ENCODE measurements around the gene ACOXL.

The ACOXL gene

DNA sequence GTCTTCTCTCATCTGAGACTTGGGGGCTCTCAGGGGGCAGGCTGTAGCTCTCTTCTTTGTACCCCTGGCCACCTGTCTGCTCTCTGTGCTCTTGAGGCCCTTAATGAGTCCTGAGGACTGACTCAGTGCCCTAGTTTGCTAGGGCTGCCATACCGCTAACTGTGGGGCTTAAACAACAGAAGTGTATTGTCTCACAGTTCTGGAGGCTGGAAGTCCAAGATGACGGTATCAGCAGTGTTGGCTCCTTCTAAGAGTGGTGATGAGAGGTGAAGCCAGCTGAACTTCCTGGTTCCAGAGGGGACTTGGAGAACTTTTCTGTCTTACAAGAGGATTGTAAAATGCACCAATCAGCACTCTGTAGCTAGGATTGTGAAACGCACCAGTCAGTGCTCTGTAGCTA, 67.0 kb downstream of the ACOXL start:
- DNase-seq = no peak

- no peak for DNase-seq
Observed at GRCh38 chr2:110800611-110801402, 68.4 kb downstream of the ACOXL start.

- DNase-seq = no peak
Observed at GRCh38 chr2:110802208-110802932, 70.0 kb downstream of the ACOXL start.

DNA sequence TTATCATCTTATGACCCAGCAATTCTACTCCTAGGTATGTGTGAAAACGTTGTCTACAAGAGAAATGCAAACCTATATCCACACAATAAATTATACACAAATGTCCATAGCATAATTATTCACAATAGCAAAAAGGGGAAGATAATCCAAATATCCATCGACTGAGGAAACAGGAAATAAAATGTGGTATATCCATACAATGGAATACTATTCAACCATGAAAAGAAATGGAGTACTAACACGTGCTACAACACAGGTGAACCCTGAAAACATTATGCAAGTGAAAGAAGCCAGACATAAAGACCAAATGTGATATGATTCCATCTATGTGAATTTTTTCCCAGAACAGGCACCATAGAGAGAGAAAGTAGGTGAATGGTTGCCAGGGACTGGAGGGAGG, 72.1 kb downstream of the ACOXL start:
- no peak for DNase-seq

DNA sequence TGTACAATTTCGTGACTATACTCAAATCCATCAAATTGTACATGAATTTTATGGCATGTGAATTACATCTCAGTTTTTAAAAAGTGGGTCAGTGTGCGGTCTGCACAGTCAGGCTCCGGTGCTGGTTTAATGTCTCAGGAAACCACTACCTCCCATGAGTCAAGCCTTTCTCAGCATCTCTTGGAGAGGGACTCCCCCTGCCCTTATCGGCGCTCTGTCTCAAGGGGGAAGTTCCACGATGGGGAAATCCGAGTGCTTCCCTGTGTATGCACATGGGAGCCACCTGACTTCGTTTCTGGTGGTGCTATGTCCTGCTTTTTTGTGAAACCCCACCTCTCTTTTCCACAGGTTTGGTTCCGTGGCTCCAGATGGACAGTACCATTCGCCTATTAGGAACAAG, 72.5 kb downstream of the ACOXL start:
- DNase-seq = no peak

- DNase-seq = no peak
Observed at GRCh38 chr2:110805894-110806452, 73.6 kb downstream of the ACOXL start.

DNA sequence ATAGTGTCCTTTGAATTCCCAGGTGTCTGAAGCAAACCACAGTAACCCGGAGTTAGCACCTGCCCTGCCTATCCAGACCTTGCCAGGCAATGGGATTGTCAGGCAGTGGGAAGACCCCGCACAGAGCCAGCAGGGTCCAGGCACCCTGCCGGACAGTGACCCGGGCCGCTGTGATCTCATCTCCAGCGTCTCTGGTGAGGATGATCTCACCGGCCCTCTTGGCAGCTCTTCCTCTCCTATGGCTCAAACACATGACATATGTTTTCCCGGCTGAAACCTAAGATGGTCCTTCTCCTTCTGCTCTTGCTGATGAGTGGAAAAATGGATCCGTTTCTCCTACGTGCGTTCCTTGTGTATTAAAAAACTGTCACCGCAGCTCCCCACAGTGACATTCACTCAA, 75.1 kb downstream of the ACOXL start:
- DNase-seq = no peak

GRCh38 chr2:110810404-110810803, 78.0 kb downstream of the ACOXL start:
- DNase-seq = no peak

DNA sequence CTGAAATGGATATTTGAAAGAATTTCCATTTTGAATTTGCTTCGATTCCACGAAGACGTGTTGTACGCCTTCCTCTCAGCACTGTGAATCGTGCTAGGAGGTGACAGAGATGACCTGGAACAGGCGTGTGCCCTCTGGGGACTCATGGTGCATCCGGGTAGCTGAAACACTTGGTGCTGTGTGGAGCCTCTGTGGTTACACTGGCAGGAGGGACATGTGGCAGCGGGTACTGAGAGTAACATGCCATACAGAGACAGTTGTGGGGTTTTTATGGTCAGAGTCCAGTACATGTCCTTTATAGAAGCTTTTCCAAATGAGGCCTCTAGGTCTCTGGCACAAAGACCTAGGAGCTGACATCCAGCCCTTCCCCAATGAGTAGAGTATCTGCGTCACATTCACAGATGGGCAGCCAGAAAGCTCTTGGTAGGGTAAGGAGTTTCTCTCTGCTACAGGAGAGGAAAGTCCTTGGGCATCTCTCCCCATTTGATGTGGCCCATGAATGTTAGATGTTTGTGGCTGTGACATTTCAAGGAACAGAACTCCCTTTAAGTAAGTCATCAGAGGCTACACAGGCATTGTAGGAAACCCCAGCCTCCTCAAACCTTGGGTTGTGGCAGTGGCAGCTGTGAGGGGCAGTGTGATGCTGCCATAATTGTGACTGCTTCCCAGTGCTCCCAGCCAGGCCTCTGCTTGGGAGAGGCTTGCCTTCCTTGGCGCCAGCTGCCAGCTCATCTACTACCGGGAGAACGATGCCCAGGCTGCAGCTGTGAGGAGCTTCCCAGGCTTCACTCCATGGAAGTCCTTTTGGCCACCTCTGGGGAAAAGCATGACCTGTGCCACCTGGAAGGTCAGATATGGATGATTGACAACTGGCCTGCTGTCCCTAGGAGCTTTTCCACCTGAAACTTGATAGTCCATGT, 80.6 kb downstream of the ACOXL start:
- no peak for DNase-seq

DNA sequence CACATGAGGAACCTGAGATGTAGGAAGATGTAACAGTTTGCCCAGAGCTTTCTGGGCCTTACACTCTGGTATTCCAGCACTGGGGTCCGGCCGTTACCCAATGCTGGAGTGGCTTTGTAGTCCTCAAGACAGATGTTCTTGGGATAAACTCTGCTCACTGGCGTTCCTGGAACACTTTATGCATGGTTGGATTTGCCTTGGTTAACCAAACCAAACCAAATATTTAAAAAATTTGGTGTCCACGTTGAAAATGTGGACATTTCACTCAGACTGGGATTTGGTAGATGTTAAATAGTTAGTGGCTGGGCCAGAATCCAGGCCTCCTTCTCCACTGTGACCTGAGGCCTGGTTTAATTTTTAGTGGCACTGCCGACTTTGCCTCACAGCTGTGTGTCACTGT, 81.5 kb downstream of the ACOXL start:
- no peak for DNase-seq

GRCh38 chr2:110815938-110816337, 83.6 kb downstream of the ACOXL start:
- no peak for DNase-seq

- DNase-seq = no peak
Observed at GRCh38 chr2:110816404-110817365, 84.3 kb downstream of the ACOXL start.

DNA sequence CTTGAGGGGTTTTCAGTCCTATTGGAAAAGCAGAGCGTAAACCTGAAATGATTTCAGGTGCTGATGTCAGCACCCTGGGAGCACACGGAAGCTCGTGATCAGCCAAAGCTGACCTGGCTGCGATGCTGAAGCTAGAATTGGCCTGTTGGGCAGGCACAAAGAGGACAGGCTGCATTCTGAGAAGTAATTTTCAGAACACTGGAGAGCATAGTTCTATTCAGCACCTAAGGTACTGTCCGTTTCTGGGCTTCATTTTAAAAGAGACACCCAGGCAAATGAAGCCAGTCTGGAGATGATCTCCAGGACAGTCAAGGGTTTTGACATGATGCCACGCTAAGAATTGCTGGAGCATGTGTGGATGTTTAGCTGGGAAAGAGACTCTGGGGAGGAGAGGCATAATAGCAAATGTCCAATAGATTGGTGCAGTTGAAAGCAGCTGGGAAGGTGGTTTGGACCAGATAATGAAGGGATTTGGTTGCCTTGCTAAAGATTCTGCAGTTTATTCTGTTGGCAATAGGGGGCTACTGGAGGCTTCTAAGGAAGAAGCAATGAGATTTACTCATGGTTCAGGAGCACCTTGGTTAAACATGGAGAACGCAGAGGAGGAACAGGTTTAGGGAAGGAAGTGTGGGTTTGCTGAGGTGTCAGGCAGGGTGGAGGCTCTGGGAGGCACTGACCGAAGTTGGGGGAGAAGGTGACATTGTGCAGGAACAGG, 86.6 kb downstream of the ACOXL start:
- DNase-seq = no peak

DNA sequence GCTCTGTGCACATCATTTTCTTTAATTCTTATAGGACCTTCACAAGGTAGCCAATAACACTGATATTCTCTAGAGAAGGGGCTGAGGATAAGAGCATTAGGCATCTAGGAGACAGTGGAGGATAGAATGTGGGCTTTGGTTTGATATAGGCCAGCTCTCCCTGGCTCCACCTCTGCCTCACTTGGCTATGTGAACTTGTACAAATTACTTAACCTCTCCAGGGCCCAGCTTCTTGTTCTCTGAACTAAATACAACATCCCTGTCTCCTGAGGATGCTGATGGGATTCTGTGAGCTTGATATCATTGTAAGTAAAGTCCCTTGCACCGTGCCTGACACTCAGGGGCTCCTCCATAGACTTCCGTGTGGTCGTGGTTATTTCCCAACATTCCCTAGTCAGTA, 87.3 kb downstream of the ACOXL start:
- no peak for DNase-seq

GRCh38 chr2:110820128-110820527, 87.8 kb downstream of the ACOXL start:
- no peak for DNase-seq

- no peak for DNase-seq
Observed at GRCh38 chr2:110823165-110823564, 90.8 kb downstream of the ACOXL start.

- DNase-seq = no peak
Observed at GRCh38 chr2:110827511-110827910, 95.1 kb downstream of the ACOXL start.

GRCh38 chr2:110828330-110828729, 96.0 kb downstream of the ACOXL start:
- DNase-seq = no peak

DNA sequence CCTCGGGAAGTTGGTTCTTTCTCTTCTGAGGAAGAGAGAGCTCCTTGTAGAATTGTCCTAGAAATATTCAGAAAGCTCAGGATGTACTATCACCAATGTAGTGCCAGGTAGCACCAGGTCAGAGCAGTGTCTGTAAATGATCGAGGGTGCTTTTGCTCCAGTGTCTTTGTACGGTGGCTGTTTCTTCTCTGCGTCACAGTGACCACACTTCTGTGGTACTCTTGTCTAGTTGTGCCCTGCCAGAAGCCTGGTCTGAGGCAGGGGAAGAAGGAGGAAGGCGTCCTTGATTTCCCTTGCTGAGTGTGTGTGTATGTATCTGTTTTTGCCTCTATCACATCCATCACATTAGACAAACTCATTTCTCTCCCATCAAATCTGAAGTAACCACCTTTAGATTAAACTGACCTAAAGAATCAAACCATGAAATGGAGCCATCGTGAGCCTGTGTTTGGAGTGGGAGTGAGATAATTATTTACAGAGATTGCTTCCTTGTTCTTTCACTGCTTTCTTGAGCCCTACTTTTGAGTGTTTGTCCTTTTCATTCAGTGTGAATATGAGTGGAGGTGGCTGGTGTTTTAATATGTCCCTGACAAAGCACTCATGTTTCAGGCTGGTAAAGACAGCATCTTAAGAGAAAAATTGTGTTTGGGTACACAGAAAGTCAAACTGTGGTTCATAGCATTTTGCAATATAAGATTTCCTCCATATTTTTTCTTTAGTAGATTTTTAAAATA, 97.2 kb downstream of the ACOXL start:
- no peak for DNase-seq

DNA sequence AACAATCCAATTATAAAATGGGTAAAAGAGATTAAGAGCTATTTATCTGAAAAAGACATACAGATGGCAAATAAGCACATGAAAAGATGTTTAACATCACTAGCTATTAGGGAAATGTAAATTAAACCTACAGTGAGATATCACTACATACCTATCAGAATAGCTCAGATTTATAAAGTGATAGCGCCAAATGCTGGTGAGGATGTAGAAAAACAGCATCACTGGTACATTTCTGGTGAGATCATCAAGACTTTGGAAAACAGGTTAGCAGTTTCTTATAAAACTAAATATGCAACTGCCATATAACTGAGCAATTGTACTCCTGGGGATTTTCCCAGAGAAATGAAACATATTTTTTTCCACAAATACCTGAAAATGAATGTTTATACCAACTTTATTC, 100.4 kb downstream of the ACOXL start:
- DNase-seq = no peak

Data from NCI-H1105 (cell line).